GM06990 (cell line): ENCODE data around the gene GRHL3.
A peak's percentile ranks its signal among the peaks of the same experiment; 100 is the strongest.

Experiments used
- DNase-seq: peaks from one replicate; pipeline ENCODE4 v3.0.0-alpha.2; 2011; ENCODE audit not compliant: insufficient read length; ENCODE audit errors: extremely low read depth
- H3K27me3 ChIP-seq: replicated peaks from 2 replicates; pipeline ENCODE4 v1.6.0; 2011; ENCODE audit warnings: low read length; ENCODE audit not compliant: control insufficient read depth, insufficient read depth
- H3K36me3 ChIP-seq: 2 replicates; pipeline ENCODE4 v1.5.1; 2011; ENCODE audit warnings: low read length; ENCODE audit not compliant: control insufficient read depth, insufficient read depth
- H3K4me3 ChIP-seq: replicated peaks from 2 replicates; pipeline ENCODE4 v1.5.1; 2011; ENCODE audit warnings: low read depth, mild to moderate bottlenecking, control low read depth, low read length
- CTCF ChIP-seq: IDR thresholded peaks from 2 replicates; pipeline ENCODE4 v1.5.1; 2011; ENCODE audit warnings: low read length, control low read depth, mild to moderate bottlenecking, inconsistent platforms; ENCODE audit not compliant: insufficient read depth, poor library complexity, severe bottlenecking

Gene GRHL3

GRCh38 chr1:24319962-24320361, 805 bp downstream of the GRHL3 start:
- Histone ChIP-seq H3K27me3 (no peaks in the 10 kb centered on the region), H3K36me3 (no peaks in the 10 kb centered on the region), H3K4me3 (peak overlapping the region; percentile 55)
- no peak for DNase-seq
- TF ChIP-seq CTCF, result no peak

- no peak for TF ChIP-seq CTCF
- H3K27me3 ChIP-seq, result no peaks in the 10 kb centered on the region
- H3K4me3 ChIP-seq, result peak overlapping the region; percentile 64
- H3K36me3 ChIP-seq, result no peaks in the 10 kb centered on the region
- no peak for DNase-seq
Observed at GRCh38 chr1:24321126-24321525, 2.0 kb downstream of the GRHL3 start.

- no peaks in the 10 kb centered on the region for H3K36me3 ChIP-seq
- DNase-seq, result peak; percentile 80
- peak overlapping the region; percentile 64 for H3K4me3 ChIP-seq
- no peak for TF ChIP-seq CTCF
- H3K27me3 ChIP-seq, result no peaks in the 10 kb centered on the region
Observed at GRCh38 chr1:24321697-24322469, 2.7 kb downstream of the GRHL3 start.

- Histone ChIP-seq H3K36me3 (no peaks in the 10 kb centered on the region), H3K27me3 (no peaks in the 10 kb centered on the region), H3K4me3 (peak overlapping the region; percentile 64)
- TF ChIP-seq CTCF, result no peak
- DNase-seq, result peak; percentile 13
Observed at GRCh38 chr1:24322470-24323177, 3.5 kb downstream of the GRHL3 start.

- Histone ChIP-seq H3K36me3 (no peaks in the 10 kb centered on the region), H3K4me3 (no peak overlapping the region), H3K27me3 (no peaks in the 10 kb centered on the region)
- no peak for TF ChIP-seq CTCF
- no peak for DNase-seq
Observed at GRCh38 chr1:24323281-24323680, 4.1 kb downstream of the GRHL3 start.

GRCh38 chr1:24324903-24325302, 5.7 kb downstream of the GRHL3 start:
- TF ChIP-seq CTCF, result no peak
- no peaks in the 10 kb centered on the region for H3K36me3 ChIP-seq
- no peaks in the 10 kb centered on the region for H3K27me3 ChIP-seq
- DNase-seq, result no peak
- no peak overlapping the region for H3K4me3 ChIP-seq
